VCaP (cell line): ENCODE results near the gene TUBB2B.
"Not testable (repeated sequence)": the region's sequence is repeated elsewhere in the genome, so short reads cannot be mapped to it uniquely, and the experiment has no call there.

Experiments used
- H3K27ac ChIP-seq: fragments of 450-650 bp; 2 replicates; pipeline ENCODE4 v1.5.1; 2017
- TF ChIP-seq, protein P1 (sequence below): fragments of 450-650 bp; conservative IDR thresholded peaks from 2 replicates; pipeline ENCODE4 v1.5.1; 2017; ENCODE audit warnings: mild to moderate bottlenecking, moderate library complexity

TUBB2B gene

DNA sequence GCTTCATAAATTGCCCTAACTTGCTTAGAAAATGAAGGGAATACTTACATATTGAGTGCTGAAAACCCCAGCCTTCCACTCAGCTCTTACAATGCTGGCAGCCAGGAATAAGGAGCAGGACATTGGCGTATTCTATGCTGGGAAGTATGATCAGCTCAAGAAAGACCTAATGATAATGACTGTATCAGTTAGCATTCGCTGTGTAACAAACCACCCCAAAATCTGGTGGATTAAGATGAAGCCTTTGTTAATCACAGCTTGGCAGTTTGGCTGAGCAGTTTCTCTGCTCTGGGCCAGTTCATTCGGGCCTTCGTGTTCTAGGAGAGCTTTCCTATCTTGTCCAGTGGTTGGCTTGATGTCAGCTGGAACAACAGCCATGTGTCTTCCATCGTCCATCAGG lies 36.7 kb downstream of the TUBB2B start:
- TF ChIP-seq, protein P1, sequence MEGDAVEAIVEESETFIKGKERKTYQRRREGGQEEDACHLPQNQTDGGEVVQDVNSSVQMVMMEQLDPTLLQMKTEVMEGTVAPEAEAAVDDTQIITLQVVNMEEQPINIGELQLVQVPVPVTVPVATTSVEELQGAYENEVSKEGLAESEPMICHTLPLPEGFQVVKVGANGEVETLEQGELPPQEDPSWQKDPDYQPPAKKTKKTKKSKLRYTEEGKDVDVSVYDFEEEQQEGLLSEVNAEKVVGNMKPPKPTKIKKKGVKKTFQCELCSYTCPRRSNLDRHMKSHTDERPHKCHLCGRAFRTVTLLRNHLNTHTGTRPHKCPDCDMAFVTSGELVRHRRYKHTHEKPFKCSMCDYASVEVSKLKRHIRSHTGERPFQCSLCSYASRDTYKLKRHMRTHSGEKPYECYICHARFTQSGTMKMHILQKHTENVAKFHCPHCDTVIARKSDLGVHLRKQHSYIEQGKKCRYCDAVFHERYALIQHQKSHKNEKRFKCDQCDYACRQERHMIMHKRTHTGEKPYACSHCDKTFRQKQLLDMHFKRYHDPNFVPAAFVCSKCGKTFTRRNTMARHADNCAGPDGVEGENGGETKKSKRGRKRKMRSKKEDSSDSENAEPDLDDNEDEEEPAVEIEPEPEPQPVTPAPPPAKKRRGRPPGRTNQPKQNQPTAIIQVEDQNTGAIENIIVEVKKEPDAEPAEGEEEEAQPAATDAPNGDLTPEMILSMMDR, result no peak
- no peak overlapping the region for H3K27ac ChIP-seq

DNA sequence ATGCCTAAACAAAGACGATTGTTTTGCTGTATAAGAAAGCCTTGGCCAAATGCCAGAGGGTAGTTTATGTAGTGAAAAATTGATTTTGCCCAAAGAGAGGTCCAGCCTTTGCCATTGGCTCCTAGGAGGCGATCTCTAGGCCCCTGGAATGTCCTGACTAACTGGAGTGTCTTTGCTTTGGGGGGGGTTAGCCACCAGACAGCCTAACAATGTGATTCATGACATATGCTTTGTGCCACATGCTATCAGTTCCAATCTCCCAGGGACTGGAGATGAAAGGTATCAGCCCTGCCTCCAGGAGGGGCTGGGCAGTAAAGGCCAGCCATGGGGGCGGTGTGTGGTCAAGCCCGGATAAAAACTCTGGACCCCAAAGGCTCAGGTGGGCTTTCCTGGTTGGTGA lies 37.4 kb downstream of the TUBB2B start:
- H3K27ac ChIP-seq, result no peak overlapping the region
- TF ChIP-seq, protein P1, result no peak

- H3K27ac ChIP-seq, result not testable (repeated sequence)
Measured at GRCh38 chr6:3189192-3189591, 38.3 kb downstream of the TUBB2B start.

DNA sequence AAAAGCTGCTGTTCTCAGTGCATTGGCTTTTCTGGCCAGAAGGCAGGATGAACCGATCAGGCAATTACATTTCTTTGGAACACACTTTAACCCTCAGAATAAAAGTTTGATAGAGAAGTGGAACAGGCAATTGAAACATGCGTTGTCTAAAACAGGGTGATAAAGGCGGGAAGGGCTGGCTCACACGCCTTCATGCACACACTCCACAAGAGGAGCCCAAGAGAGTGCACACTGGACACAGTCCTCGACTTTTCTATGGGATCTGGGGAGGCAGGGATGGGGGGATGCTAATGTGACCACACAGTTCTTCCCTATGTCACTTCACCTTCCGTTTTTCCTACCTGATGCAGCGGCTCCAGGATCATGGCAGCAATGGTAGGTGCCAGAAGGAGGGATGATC lies 39.2 kb downstream of the TUBB2B start:
- TF ChIP-seq, protein P1, result no peak
- no peak overlapping the region for H3K27ac ChIP-seq

- TF ChIP-seq, protein P1, result no peak
- H3K27ac ChIP-seq, result no peak overlapping the region
Measured at GRCh38 chr6:3186974-3187382, 40.5 kb downstream of the TUBB2B start.

DNA sequence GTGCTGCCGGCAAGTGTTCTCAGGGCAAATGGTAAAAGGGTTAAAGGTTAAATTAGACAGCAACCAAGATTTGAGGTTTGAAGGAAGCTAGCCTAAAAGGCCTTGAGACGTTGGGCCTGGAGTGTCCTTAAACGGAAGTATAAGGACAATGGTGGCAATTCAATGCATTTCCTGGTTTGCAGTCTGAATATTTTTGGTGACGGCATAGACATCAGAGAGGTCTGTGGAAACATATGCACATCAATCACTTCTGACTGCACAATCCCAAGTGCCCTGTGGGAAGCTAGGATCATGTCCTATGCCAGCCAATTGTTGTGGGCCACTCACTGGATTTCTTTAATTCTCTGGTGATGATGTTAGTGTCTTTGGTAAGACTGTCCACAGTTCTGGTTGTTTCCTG lies 44.4 kb downstream of the TUBB2B start:
- TF ChIP-seq, protein P1, result no peak

DNA sequence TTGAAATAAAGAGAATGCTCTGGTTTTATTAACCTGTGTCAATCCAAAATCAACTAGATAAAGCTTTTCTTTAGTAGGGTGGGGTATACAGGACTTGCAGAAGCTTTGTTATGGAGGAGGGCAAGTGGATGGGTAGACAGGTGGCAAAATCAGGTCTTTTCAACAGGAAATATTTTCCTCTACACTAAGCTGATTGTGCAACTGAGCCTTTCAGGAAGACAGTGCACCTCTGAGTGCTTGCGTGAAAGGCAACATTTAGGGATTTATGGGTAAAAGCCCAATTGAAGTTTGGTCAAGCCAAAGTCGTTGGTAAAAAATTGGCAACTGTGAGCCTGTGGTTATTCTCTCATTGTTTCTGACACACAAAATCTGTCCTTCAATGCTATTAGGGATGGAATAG lies 46.3 kb downstream of the TUBB2B start:
- H3K27ac ChIP-seq, result no peak overlapping the region
- TF ChIP-seq, protein P1, result no peak

More for the DNA sequence above, 44.4 kb downstream of the TUBB2B start:
- no peak overlapping the region for H3K27ac ChIP-seq

DNA sequence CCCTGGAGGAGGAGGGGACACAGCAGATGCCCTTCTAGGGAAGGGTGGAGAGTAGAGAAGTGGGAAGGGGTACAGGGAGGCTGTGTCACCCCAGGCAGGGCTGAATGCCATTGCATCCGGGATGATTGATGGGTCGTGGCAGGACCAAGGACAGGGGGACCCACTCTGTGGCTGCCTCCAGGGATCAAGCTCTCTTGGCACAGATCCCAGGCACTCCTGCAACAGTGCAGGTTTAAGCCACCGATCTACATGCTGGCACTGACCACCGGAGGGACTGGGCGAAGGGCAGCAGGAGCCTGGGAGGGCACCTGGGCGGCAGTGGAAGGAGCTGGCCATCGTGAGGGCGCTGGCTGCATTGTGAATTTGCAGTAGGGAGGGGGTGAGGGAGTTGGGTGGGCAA lies 47.5 kb downstream of the TUBB2B start:
- H3K27ac ChIP-seq, result not testable (repeated sequence)

DNA sequence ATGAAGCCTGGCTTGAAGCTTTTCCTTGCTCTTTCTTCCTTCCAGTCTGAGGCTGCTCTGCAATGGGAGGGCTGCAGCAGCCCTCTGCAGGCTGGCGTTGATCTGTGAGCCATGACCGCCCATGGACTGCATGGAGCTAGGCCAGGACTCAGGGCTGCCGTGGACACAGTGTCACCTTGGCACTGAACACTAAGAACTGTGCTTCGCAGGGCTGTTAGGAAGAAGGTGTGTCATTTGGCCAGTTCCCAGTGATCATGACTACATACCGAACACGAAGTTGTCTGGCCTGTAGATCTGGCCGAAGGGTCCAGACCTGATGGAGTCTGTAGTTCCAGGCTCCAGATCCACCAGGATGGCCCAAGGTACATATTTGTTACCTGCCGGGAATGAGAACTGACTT lies 48.8 kb downstream of the TUBB2B start:
- not testable (repeated sequence) for H3K27ac ChIP-seq
